Brain pericyte (primary cell): ENCODE measurements around the gene SLC35E4.
"Not testable (repeated sequence)": the region's sequence is repeated elsewhere in the genome, so short reads cannot be mapped to it uniquely, and the experiment has no call there.

ENCODE experiments used
- DNase-seq: peaks from one replicate; pipeline ENCODE4 v3.0.0-alpha.2; 2012; ENCODE audit warnings: low read depth, low spot score

Gene SLC35E4

DNA sequence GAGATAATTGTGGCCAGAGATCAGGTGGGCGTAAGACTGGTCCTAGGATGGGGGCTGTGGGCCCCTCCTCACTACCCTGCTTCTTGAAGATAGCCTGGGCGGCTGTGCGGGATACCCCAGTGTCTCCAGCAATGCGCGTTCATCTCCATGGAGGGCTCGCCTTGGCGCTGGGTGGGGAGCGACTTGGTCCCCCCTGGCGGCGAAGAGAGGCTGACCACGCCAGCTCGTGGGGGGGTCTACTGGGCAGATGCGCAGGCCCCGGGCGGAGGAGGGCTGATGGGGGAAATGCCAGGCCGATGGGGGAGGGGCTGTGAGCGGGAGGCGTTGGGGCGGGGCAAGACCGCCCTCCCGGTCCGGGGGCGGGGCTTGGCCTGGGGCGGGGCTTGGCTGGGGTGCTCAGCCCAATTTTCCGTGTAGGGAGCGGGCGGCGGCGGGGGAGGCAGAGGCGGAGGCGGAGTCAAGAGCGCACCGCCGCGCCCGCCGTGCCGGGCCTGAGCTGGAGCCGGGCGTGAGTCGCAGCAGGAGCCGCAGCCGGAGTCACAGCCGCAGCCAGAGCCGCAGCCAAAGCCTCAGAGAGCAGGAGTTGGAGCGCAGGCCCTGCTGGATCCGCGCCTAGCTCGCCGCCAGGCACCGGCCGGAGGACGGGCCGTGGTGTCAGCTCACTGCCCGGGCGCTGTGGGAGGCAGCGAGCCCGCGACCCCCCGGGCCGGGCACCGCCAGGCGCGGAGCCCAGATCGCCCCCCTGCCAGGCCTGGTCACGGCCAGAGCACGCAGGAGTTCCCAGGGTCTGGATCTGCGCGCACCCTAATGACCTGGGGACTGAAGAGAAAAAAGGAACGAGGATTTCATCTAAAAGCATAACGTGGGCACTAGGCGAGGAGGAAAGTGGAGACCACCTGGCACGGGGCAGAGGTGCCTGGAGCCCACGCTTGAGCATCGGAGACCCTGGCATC, at the start of gene SLC35E4:
SLC35E4 (plus strand) TSS at position 509 of the 953 bp plus-strand sequence. CDS start 670 bp downstream, outside the sequence.
- DNase-seq: peak; percentile 43

DNA sequence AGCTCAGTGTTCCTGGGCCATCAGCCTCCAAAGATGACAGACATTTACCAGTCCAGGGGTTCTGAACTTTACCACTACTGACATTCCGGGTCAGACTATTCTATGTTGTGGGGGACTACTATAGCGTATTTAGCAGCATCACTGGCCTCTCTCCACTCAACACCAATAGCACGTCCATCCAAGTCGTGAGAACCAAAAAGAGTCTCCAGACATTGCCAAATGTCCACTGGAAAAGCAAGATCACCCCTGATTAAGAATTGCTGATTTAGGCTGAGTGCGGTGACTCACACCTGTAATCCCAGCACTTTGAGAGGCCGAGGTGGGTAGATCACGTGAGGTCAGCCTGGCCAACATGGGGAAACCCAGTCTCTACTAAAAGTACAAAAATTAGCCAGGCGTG, 49.2 kb upstream of the SLC35E4 start:
- DNase-seq: no peak

- DNase-seq: no peak
Observed at GRCh38 chr22:30591191-30591587, 44.4 kb upstream of the SLC35E4 start.

DNA sequence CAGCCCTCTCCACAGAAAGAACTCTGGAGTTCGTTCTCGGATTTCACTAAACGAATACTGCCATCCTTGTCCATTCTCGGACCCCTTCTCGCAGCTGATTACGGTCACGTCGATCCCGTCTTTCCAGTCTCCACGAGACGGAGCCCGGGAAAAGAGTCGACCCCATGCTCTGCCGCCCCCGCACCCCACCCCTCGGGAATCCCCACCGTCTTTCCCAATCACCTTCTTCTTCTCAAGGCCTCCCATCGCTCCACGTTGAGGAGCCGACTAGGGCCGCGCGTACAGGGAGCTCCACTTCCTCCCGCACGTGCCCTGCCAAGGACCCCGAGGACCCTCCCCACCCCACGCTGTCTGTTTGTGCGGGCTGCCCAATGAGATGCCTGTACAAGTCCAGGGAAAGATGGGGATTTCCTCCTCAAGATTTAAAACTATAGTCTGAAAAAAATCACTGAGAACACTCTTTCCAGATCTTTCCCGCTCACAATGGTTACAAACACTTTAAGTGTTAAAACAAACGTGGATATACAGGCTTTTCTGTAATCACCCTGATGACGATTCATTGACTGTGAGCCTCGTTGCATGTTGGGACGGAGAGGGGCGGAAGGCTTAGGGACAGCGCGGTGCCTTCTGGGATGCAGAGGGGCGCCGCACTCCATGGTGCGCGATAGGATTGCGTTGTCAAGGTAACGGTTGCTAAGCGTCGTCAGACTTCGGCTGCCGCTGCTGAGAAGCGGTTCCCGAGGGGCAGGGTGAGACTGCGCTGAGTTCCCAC, 43.8 kb upstream of the SLC35E4 start, which contains the start of gene PES1:
PES1 (minus strand) TSS at position 323 of the 772 bp plus-strand sequence; CDS start at position 246, 77 bp downstream.
- DNase-seq: peak; percentile 98

DNA sequence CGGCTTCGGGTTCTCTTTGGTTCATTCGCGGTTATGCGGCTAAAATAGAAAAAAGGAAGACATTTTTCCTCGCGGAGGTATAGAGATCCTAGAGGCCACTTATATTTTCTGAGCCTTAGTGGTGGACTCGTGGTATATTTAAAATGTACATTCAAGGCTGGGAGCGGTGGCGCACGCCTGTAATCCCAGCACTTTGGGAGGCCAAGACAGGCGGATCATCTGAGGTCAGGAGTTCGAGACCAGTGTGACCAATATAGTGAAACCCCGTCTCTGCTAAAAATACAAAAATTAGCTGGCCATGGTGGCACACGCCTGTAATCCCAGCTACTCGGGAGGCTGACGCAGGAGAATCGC, 43.2 kb upstream of the SLC35E4 start:
- not testable (repeated sequence) for DNase-seq

- DNase-seq: no peak
Observed at GRCh38 chr22:30596199-30596598, 39.4 kb upstream of the SLC35E4 start.

DNA sequence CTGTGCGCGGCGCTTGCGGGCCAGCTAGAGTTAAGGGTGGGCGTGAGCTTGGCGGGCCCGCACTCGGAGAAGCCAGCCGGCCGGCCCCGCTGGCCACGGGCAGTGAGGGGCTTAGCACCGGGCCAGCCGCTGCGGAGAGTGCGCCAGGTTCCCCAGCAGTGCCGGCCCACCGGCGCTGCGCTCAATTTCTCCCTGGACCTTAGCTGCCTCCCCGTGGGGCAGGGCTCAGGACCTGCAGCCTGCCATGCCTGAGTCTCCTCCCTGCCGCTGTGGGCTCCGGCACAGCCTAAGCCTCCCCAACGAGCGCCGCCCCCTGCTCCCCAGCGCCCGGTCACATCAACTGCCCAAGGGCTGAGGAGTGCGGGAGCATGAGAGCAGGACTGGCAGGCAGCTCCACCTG, 38.7 kb upstream of the SLC35E4 start:
- DNase-seq: no peak

GRCh38 chr22:30598986-30599385, 36.6 kb upstream of the SLC35E4 start:
- no peak for DNase-seq

DNA sequence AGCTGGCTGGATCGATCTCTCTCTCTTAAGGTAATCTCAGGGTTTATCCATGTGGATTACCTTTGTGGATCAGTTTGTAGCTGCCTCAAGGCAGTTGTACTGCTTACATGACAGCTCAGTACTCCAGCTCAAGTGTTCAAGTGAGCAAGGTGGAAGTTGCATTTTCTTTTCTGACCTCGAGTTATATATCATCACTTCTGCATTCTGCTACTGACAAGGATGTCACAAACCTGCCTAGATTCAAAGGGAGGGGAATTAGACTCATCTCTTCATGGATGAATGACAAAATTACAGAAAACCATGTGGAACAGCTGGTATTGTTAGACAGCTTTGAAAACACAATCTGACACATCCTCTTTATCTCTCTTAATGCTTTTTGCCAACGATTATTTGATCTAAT, 34.7 kb upstream of the SLC35E4 start:
- DNase-seq: no peak

- no peak for DNase-seq
Observed at GRCh38 chr22:30601464-30601863, 34.1 kb upstream of the SLC35E4 start.

DNA sequence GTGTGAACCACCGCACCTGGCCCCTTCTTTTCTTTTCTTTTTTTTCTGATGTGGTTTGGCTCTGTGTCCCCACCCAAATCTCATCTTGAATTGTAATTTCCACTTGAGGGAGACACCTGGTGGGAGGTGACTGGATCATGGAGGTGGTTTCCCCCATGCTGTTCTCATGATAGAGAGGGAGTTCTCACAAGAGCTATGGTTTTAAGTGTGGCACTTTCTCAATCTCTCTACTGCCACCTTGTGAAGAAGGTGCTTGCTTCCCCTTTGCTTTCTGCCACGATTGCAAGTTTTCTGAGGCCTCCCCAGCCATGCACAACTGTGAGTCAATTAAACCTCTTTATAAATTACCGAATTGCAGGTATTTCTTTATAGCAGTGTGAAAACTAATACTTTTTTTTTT, 33.5 kb upstream of the SLC35E4 start:
- DNase-seq: no peak

DNA sequence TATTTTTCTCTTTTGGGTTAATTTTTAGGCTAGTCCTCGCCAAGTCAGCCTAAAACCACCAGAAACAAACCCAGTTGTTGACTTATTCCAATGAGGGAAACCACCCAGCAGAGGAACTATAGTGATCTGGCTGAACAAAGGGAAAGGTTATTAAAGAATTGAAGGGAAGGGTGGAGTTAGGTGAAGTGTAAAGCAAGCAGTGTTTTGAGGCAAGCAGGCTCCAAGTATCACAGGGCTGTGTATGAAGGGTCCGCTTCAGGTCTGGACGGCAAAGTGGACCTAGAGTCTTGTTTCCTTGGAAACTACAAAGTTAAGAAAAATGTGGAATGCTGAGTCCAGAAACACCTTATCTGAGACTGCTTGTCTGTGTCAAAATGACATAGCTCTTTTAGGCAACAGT, 31.8 kb upstream of the SLC35E4 start:
- no peak for DNase-seq

GRCh38 chr22:30604723-30605122, 30.9 kb upstream of the SLC35E4 start:
- DNase-seq: no peak

- no peak for DNase-seq
Observed at GRCh38 chr22:30605449-30606110, 30.0 kb upstream of the SLC35E4 start.

DNA sequence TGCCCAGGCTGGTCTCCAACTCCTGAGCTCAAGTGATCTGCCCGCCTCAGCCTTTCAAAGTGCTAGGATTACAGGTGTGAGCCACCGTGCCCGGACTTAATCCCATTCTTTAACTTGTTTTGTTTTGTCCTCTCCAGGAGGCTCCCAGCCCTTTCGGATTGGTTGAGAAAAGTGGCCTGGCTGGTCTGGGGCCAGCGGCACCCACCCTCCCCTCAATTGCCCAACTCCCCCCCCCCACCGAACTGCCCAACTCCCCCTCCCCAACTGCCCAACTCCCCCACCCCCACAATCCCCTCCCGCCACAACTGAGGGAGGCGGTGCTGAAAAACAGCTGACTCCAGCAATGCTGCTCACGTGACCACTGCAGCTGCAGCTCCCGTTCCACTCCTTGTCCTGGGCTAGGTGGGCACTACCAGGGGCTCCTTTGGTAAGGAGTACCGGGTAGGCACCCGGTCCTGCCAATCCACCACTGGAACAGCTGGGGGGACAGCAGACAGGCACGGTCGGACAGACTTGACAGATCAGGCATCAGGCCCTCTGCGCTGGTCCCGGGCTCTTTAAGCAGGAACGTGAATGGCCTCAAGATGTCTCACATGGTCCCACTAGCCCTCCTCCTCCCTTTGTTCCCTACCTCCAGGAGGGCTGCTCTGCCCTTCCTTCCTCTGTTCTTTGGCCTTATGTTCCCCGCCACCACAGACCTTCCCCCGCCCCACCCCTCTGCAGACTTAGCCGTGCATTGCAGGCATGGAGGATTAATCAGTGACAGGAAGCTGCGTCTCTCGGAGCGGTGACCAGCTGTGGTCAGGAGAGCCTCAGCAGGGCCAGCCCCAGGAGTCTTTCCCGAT, 28.9 kb upstream of the SLC35E4 start, which contains the start of gene TCN2:
TCN2 (plus strand) TSS at position 720 of the 845 bp plus-strand sequence. CDS start 158 bp downstream, outside the sequence.
- peak; percentile 83 for DNase-seq

- DNase-seq: no peak
Observed at GRCh38 chr22:30607300-30607930, 28.2 kb upstream of the SLC35E4 start.

DNA sequence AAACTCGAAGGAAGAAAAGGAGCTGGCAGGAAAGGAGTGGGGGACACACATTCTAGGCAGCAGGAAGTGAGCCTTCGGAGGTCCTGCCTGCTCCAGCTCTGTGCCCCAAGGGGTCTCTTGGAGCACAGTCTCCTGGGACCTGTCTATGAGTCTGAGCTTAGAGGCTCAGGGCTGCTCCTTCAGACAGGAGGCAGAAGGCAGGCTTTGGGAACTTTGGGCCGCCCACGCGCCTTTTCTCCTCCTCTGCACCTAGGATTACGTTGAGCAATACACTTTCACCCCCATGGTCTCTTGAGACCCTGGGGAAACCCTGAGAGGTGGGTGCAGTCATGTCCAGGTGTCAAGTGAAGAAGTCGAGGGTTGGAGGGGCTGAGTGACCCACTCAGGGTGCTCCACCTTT, 27.6 kb upstream of the SLC35E4 start:
- no peak for DNase-seq

DNA sequence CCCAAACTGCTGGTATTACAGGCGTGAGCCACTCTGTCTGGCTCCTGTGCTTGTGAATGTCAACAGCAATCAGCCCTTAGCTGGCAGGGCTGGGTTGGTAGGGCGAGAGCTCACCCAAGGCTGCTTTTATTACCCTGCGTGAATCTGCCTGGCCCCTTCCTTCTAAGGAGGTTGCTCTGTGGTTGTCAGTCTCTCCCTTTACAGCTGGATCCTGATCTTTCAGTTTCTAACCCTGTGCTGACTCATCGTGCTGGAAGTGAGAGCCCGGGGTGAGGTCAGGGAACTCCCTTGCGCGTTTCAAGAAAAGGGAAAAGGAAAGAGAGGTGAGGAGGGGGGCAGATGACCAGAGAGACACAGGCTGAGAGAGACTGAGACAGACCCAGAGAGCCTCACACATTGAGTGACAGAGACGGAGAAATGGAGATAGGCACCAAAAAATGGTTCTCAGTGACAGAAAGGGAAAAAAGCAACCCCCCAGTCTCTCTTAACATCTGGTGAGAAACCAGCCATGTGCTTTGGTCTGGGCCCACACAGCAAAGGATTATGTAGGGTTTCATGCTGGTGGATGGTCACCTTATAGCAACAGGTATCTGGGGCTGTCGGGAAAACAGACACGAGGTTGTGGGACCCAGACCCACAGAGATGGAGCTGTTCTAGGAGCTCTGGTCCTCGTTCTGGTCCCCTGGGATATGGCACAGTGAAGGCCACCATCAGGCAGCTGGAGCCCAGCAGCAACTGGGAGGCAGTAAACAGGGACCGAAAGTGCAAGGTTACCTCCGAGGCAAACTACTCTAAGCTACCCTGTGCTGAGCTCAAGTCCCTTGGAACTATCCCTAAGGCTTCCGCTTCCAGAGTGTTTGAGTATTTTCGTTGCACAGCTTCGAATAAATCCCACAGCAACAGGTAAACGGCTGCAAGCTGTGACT, 26.1 kb upstream of the SLC35E4 start:
- peak; percentile 67 for DNase-seq

DNA sequence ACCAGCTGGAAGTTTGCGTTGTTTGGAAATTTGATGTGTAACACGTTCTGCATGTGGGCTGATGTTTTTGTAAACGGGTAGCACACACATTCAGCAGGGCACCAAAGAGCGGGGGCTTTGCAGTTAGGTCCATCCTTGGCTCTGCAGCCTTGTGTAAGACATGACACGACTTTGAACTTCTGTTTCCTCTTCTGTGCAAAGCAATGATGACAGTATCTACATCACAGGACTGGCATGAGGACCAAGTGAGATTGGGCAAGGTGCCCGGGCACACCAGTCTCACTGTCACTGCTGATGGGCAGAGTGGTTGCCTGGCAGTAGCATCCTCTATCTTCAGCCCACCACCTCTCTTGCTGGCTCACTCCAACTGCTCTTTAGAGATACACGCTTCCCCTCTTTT, 25.3 kb upstream of the SLC35E4 start:
- DNase-seq: no peak
